GM12878 (cell line): ENCODE results near the gene LSM3.

Source experiments
- CREM ChIP-seq: IDR thresholded peaks from 2 replicates; pipeline ENCODE4 v1.6.1; 2014; ENCODE audit warnings: antibody characterized with exemption, low read depth
- NFYA ChIP-seq: IDR thresholded peaks from 2 replicates; pipeline ENCODE4 v1.6.1; 2011; ENCODE audit warnings: low read depth, mild to moderate bottlenecking, low read length, improper control_type of control experiment, borderline replicate concordance
- NFYB ChIP-seq: IDR thresholded peaks from 2 replicates; pipeline ENCODE4 v1.6.1; 2011; ENCODE audit warnings: low read depth, mild to moderate bottlenecking, low read length, improper control_type of control experiment, moderate library complexity; ENCODE audit not compliant: insufficient read depth
- RCOR1 ChIP-seq: conservative IDR thresholded peaks from 2 replicates; pipeline ENCODE4 v1.6.1; 2012; ENCODE audit warnings: low read depth, low read length, improper control_type of control experiment
- ZNF274 ChIP-seq: IDR thresholded peaks from one replicate; pipeline ENCODE4 v1.8.0; 2011; ENCODE audit not compliant: insufficient read length, insufficient read depth
- TF ChIP-seq, protein P1 (sequence below): IDR thresholded peaks from 2 replicates; pipeline ENCODE4 v1.6.1; 2012; ENCODE audit warnings: mild to moderate bottlenecking, low read depth, low read length
- TF ChIP-seq, protein P2 (sequence below), 3 experiments: IDR thresholded peaks in 2 of 3; conservative IDR thresholded peaks in 1 of 3; 2 replicates each; pipeline ENCODE4 v1.5.1; 2011; ENCODE audit warnings: low read depth in 3 of 3, low read length in 3 of 3, mild to moderate bottlenecking in 3 of 3, control low read depth in 2 of 3, moderate library complexity in 2 of 3, inconsistent platforms in 1 of 3, mixed read lengths in 1 of 3; ENCODE audit not compliant: control insufficient read depth in 2 of 3, insufficient read depth in 1 of 3; ENCODE audit errors: extremely low read depth in 1 of 3
- TF ChIP-seq, protein P3 (sequence below): fragments of 450-650 bp; formaldehyde crosslinking; IDR thresholded peaks from 2 replicates; pipeline ENCODE4 v1.5.0; 2022; ENCODE audit warnings: mild to moderate bottlenecking, missing genetic modification characterization

DNA sequence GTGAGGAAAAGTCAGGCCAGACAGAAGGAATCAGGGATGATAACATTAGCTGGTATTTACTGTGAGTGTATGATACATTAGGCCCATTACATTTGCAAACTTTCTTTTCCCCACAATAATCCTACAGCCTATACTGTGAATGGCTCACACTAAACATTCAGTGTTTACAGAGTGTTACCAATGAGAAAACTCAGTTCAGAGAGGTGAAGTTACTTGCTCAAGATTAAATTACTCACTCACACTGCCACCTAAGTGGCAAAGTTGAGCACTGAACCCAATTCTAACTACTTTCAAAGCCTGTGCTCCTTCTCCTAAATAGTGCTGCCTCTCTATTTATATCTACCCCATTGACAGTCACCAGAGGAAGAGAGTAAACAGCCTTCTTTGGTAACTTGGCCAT lies 8.7 kb upstream of the LSM3 start:
- TF ChIP-seq, protein P1, sequence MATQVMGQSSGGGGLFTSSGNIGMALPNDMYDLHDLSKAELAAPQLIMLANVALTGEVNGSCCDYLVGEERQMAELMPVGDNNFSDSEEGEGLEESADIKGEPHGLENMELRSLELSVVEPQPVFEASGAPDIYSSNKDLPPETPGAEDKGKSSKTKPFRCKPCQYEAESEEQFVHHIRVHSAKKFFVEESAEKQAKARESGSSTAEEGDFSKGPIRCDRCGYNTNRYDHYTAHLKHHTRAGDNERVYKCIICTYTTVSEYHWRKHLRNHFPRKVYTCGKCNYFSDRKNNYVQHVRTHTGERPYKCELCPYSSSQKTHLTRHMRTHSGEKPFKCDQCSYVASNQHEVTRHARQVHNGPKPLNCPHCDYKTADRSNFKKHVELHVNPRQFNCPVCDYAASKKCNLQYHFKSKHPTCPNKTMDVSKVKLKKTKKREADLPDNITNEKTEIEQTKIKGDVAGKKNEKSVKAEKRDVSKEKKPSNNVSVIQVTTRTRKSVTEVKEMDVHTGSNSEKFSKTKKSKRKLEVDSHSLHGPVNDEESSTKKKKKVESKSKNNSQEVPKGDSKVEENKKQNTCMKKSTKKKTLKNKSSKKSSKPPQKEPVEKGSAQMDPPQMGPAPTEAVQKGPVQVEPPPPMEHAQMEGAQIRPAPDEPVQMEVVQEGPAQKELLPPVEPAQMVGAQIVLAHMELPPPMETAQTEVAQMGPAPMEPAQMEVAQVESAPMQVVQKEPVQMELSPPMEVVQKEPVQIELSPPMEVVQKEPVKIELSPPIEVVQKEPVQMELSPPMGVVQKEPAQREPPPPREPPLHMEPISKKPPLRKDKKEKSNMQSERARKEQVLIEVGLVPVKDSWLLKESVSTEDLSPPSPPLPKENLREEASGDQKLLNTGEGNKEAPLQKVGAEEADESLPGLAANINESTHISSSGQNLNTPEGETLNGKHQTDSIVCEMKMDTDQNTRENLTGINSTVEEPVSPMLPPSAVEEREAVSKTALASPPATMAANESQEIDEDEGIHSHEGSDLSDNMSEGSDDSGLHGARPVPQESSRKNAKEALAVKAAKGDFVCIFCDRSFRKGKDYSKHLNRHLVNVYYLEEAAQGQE, result no peak
- TF ChIP-seq ZNF274 (no peak), CREM (no peak), NFYB (no peak), RCOR1 (no peak), NFYA (no peak)
- TF ChIP-seq, protein P2, sequence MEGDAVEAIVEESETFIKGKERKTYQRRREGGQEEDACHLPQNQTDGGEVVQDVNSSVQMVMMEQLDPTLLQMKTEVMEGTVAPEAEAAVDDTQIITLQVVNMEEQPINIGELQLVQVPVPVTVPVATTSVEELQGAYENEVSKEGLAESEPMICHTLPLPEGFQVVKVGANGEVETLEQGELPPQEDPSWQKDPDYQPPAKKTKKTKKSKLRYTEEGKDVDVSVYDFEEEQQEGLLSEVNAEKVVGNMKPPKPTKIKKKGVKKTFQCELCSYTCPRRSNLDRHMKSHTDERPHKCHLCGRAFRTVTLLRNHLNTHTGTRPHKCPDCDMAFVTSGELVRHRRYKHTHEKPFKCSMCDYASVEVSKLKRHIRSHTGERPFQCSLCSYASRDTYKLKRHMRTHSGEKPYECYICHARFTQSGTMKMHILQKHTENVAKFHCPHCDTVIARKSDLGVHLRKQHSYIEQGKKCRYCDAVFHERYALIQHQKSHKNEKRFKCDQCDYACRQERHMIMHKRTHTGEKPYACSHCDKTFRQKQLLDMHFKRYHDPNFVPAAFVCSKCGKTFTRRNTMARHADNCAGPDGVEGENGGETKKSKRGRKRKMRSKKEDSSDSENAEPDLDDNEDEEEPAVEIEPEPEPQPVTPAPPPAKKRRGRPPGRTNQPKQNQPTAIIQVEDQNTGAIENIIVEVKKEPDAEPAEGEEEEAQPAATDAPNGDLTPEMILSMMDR (IDR thresholded peaks at IDR 0.05 in 2 of 3, conservative IDR thresholded peaks at IDR 0.05 in 1 of 3; ENCODE audit: control insufficient read depth in 2 of 3, extremely low read depth in 1 of 3, insufficient read depth in 1 of 3, low read depth in 3 of 3, low read length in 3 of 3), result no peak
- TF ChIP-seq, protein P3, sequence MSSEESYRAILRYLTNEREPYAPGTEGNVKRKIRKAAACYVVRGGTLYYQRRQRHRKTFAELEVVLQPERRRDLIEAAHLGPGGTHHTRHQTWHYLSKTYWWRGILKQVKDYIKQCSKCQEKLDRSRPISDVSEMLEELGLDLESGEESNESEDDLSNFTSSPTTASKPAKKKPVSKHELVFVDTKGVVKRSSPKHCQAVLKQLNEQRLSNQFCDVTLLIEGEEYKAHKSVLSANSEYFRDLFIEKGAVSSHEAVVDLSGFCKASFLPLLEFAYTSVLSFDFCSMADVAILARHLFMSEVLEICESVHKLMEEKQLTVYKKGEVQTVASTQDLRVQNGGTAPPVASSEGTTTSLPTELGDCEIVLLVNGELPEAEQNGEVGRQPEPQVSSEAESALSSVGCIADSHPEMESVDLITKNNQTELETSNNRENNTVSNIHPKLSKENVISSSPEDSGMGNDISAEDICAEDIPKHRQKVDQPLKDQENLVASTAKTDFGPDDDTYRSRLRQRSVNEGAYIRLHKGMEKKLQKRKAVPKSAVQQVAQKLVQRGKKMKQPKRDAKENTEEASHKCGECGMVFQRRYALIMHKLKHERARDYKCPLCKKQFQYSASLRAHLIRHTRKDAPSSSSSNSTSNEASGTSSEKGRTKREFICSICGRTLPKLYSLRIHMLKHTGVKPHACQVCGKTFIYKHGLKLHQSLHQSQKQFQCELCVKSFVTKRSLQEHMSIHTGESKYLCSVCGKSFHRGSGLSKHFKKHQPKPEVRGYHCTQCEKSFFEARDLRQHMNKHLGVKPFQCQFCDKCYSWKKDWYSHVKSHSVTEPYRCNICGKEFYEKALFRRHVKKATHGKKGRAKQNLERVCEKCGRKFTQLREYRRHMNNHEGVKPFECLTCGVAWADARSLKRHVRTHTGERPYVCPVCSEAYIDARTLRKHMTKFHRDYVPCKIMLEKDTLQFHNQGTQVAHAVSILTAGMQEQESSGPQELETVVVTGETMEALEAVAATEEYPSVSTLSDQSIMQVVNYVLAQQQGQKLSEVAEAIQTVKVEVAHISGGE (CRISPR knock-in tag), result no peak
